BJ (cell line): ENCODE data around the gene DDX59. TPM values are rescaled to one million over a fixed set of nuclear protein-coding genes. Genes with fewer than 3 reads are reported as not detected.

Source experiments
- CTCF ChIA-PET: fragments of 350-600 bp; formaldehyde crosslinking; extraction: SDS; loops from one replicate; lab custom pipeline; 2021; ENCODE audit warnings: antibody characterized with exemption, inconsistent platforms; lab: Yijun Ruan, JAX
- POLR2A ChIA-PET: fragments of 300-600 bp; sonication (Branson Sonifier 250); formaldehyde crosslinking; extraction: SDS; loops from one replicate; lab custom pipeline; 2021; ENCODE audit warnings: antibody characterized with exemption; lab: Charles Lee
- DNase-seq: peaks from one replicate; pipeline ENCODE4 v3.0.0-alpha.2; 2011; ENCODE audit warnings: low read depth
- H3K27me3 ChIP-seq: 2 replicates; pipeline ENCODE4 v1.6.0; 2011; ENCODE audit warnings: low read length; ENCODE audit not compliant: control insufficient read depth, insufficient read depth
- H3K36me3 ChIP-seq: 2 replicates; pipeline ENCODE4 v1.5.1; 2011; ENCODE audit warnings: low read length; ENCODE audit not compliant: control insufficient read depth, insufficient read depth
- H3K4me3 ChIP-seq: 2 replicates; pipeline ENCODE4 v1.5.1; 2011; ENCODE audit warnings: low read depth, mild to moderate bottlenecking, control low read depth, low read length
- CTCF ChIP-seq: IDR thresholded peaks from 2 replicates; pipeline ENCODE4 v1.5.1; 2011; ENCODE audit warnings: low read depth, mild to moderate bottlenecking, control low read depth, inconsistent platforms, low read length, moderate library complexity; ENCODE audit not compliant: insufficient read depth
- polyA plus RNA-seq: library from polyadenylated mRNA; depleted of rRNA; stranded (reverse); fragments of >200 nt; gene quantifications from 2 replicates; pipeline ENCODE4 v1.2.3, GENCODE V29; 2011

DDX59 gene
- polyA plus RNA-seq, 1 experiment = 14.0 TPM

DNA sequence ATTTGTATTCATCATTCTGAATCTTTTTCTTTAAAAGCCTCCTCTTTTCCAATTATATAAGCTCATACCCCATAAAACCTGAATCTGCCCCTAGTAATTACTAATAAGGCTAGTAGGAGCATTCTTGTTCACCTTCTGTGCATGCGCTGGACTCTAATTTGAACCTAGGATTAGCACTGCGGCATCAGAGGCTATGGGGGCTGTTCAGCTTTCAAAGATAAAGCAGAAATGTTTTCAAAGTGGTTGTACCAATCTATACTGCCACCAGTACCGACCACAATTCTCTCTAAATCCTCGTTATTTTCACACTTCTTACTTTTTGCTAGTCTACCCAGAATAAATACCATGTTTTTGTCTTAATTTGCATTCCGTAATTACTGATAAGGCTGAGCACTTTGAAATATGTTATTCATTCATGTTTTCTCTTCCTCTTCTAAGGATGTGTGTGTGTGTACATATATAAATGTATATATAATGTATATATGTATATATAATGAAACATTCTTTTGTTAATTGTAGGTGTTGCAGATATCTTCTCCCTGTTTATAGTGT, 1.6 kb upstream of the DDX59 start:
- no peak overlapping the region for H3K4me3 ChIP-seq
- H3K36me3 ChIP-seq = no peaks in the 10 kb centered on the region
- TF ChIP-seq CTCF = no peak
- ChIA-PET CTCF (interaction anchor here (0.9 to 2.8 kb wide), 3 partner anchors 112 to 132 kb away, joined by 3 to 10 read pairs (median 5); no protein-coding TSS in a partner anchor), POLR2A (interaction anchor here (0.6 kb wide), 1 partner anchor 32 kb away, joined by 3 read pairs; no protein-coding TSS in a partner anchor)
- no peak for DNase-seq
- H3K27me3 ChIP-seq = no peaks in the 10 kb centered on the region

GRCh38 chr1:200670242-200671118, 773 bp upstream of the DDX59 start:
- Histone ChIP-seq H3K27me3 (no peaks in the 10 kb centered on the region), H3K4me3 (peak overlapping the region; percentile 55), H3K36me3 (no peaks in the 10 kb centered on the region)
- no peak for TF ChIP-seq CTCF
- CTCF ChIA-PET = interaction anchor here (0.9 to 2.8 kb wide), 6 partner anchors 49 to 301 kb away, joined by 3 to 17 read pairs (median 4); partner anchors contain the start of gene KIF14
- DNase-seq = peak; percentile 11
- POLR2A ChIA-PET = interaction anchor here (0.6 to 0.7 kb wide), 6 partner anchors 11 to 1586 kb away, joined by 3 read pairs; no protein-coding TSS in a partner anchor

- CTCF ChIA-PET = interaction anchor here (1.2 to 2.8 kb wide), 3 partner anchors 13 to 133 kb away, joined by 3 to 17 read pairs (median 10); partner anchors contain the start of gene KIF14
- POLR2A ChIA-PET = no interaction called here
- no peak for TF ChIP-seq CTCF
- Histone ChIP-seq H3K27me3 (no peaks in the 10 kb centered on the region), H3K4me3 (peak overlapping the region; percentile 79), H3K36me3 (no peaks in the 10 kb centered on the region; the same call in 1 of the 2 replicates)
- DNase-seq = no peak
These were observed 993 bp downstream of the DDX59 start for GRCh38 chr1:200668514-200669313.

DNA sequence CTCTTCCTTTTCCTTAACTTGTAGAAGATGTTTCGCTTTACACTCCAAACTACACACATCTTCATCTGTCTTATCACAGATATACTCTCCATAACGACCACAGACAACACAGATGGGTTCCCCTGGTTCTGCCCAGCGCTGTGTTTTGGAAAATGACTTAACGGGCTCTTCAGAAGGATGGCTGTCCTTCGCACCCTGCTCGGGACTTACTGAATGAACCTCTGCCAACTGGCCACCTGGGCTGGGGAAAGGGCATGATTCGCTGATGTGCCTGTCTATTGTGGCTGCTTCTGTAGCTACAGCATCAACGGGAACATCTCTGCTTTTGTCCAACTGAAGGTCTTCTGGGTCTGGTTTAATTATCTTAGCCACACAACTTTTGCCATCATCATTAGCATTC, 3.4 kb downstream of the DDX59 start:
- Histone ChIP-seq H3K36me3 (no peaks in the 10 kb centered on the region; the same call in 1 of the 2 replicates), H3K27me3 (no peaks in the 10 kb centered on the region), H3K4me3 (no peak overlapping the region)
- POLR2A ChIA-PET = no interaction called here
- CTCF ChIA-PET = no interaction called here
- no peak for DNase-seq
- no peak for TF ChIP-seq CTCF
